ENCODE data around the gene AP1B1. TPM values are rescaled to one million over a fixed set of nuclear protein-coding genes. Genes with fewer than 3 reads are reported as not detected.

AP1B1 gene
- total RNA-seq, 1 donor = 215 TPM

GRCh38 chr22:29302681-29303465, 85.5 kb downstream of the AP1B1 start:
- no peak for DNase-seq (ENCODE audit: low read depth in 2 of 3, low spot score in 2 of 3)

DNA sequence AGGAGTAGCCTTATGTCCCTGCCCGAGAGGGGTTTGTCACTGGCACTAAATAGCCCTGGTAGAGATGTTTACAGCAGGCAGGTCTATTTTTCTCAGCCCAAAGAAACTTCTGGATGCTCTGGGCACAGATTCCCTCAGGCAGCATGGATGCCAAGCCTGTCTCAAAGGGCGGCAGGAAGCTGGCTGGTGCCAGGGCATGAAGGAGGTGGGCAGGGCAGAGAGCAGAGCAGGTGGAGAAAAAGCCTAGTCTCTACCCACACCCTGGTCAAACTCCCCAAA, 86.0 kb downstream of the AP1B1 start:
- DNase-seq (ENCODE audit: low read depth in 2 of 3, low spot score in 2 of 3) = no peak

GRCh38 chr22:29301716-29302401, 86.5 kb downstream of the AP1B1 start:
- no peak for DNase-seq (ENCODE audit: low read depth in 2 of 3, low spot score in 2 of 3)

GRCh38 chr22:29300807-29301601, 87.4 kb downstream of the AP1B1 start:
- DNase-seq (ENCODE audit: low read depth in 2 of 3, low spot score in 2 of 3) = no peak

- no peak for DNase-seq (ENCODE audit: low read depth in 2 of 3, low spot score in 2 of 3)
Measured at GRCh38 chr22:29300467-29300806, 87.9 kb downstream of the AP1B1 start.

DNA sequence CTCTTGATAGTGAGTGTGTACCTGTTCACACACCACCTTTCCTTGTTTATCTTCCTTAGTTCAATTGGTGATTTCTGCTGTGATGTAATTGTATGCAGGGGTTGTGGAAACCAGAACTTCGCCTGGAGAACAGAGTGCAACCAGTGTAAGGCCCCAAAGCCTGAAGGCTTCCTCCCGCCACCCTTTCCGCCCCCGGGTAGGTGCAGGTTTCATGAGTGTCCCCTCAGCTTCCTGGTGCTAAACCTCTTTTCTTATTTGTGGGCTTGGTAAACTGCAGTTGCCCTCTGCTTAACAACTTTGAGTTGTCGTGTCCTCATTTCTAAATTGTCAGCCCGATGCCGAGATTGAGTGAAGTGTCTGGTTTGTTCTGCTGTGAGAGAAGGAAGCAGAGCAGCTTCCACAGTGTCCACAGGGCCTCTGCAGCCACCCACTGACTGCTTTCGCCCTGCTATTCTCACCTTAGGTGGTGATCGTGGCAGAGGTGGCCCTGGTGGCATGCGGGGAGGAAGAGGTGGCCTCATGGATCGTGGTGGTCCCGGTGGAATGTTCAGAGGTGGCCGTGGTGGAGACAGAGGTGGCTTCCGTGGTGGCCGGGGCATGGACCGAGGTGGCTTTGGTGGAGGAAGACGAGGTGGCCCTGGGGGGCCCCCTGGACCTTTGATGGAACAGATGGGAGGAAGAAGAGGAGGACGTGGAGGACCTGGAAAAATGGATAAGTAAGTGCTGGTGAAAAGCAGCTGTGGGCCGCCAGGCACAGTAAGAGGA, 89.1 kb downstream of the AP1B1 start:
- DNase-seq (ENCODE audit: low read depth in 2 of 3, low spot score in 2 of 3) = no peak

GRCh38 chr22:29298641-29299040, 89.7 kb downstream of the AP1B1 start:
- DNase-seq (ENCODE audit: low read depth in 2 of 3, low spot score in 2 of 3) = no peak

- no peak for DNase-seq (ENCODE audit: low read depth in 2 of 3, low spot score in 2 of 3)
Measured at GRCh38 chr22:29292379-29292778, 96.0 kb downstream of the AP1B1 start.

- DNase-seq (ENCODE audit: low read depth in 2 of 3, low spot score in 2 of 3) = no peak
Measured at GRCh38 chr22:29291215-29291614, 97.2 kb downstream of the AP1B1 start.

DNA sequence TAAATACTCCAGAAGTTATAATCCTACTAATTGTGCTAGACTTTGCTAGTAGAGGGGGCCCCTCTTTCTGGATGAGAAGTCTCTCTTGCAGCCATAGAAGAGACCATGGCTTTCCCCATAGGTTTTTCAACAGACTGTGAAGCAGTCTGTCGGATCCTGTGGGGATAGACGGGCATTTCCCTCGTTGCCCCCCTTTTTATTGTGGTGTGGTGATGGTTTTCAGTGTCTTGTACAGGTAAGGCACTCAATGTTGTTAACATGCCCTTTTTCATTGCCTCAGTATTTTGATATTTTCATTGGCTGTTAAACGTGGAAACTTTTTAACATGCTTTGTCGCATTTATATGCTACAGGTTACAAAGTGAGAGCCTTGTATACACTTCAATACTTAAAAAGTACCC, 98.3 kb downstream of the AP1B1 start:
- no peak for DNase-seq (ENCODE audit: low read depth in 2 of 3, low spot score in 2 of 3)

- no peak for DNase-seq (ENCODE audit: low read depth in 2 of 3, low spot score in 2 of 3)
Measured at GRCh38 chr22:29288837-29289236, 99.5 kb downstream of the AP1B1 start.

DNA sequence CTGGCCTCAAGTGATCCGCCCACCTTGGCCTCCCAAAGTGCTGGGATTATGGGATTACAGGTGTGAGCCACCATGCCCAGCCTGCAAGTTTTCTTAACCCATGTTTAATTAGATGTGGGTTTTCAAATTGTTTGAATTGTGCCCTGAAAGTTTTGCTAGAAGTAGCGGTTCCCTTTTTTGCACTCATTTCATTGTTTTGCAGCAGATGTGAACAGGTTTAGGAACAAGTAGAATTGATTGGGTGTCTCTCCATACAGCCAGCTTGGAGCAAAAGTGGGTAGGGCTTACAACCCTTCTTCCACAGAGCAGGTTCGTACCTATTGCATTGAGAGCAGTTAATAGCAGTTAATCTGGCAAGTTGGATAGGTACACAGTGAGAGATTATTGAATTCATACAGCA, 104.2 kb downstream of the AP1B1 start:
- no peak for DNase-seq (ENCODE audit: low read depth in 2 of 3, low spot score in 2 of 3)

DNA sequence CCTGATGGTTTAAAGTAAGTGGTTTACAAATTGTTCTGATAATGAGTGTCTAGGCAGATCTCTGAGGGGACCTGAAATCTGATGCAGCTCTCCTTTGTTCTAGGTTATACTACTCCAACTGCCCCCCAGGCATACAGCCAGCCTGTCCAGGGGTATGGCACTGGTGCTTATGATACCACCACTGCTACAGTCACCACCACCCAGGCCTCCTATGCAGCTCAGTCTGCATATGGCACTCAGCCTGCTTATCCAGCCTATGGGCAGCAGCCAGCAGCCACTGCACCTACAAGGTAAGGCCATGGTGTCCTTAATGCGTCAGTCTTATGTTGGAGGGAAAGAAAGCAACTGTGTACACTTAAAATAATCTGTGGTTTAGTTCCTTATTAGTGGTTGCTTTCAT, 110.4 kb downstream of the AP1B1 start:
- no peak for DNase-seq (ENCODE audit: low read depth in 2 of 3, low spot score in 2 of 3)

Small RNA genes within 50 kb of the gene (small RNA-seq; reads per million reads assigned to genes)
- gene AC000041.1 (not detected), gene MIR3653 (not detected)

Other genes with a start within 250 kb of the AP1B1 start
- gene EMID1, start 182.7 kb downstream of the AP1B1 start, total RNA-seq = 161 TPM
- gene RHBDD3, start 120.6 kb downstream of the AP1B1 start, total RNA-seq = 26.1 TPM
- gene EWSR1, start 120.3 kb downstream of the AP1B1 start, total RNA-seq = 592 TPM
- gene GAS2L1, start 81.9 kb downstream of the AP1B1 start, total RNA-seq = 9.7 TPM
- gene RASL10A, start 72.9 kb downstream of the AP1B1 start, total RNA-seq = 3.8 TPM
- gene RFPL1, start 50.0 kb upstream of the AP1B1 start, total RNA-seq = not detected
- gene NEFH, start 91.6 kb upstream of the AP1B1 start, total RNA-seq = 1.1 TPM
- gene THOC5, start 165.2 kb upstream of the AP1B1 start, total RNA-seq = 50.9 TPM
- 79.2 TPM for gene NIPSNAP1, start 192.5 kb upstream of the AP1B1 start, total RNA-seq
- 26.7 TPM for gene NF2, start 215.1 kb upstream of the AP1B1 start, total RNA-seq

Data from hematopoietic multipotent progenitor cell (in vitro differentiated cells).